Activated naive CD8-positive, alpha-beta T cell treated with anti-CD3 and anti-CD28 coated beads, Interleukin-2, amount 50 U/mL, for 24 hours (primary cell): ENCODE results near the gene CCR5.
"Not testable (repeated sequence)": the region's sequence is repeated elsewhere in the genome, so short reads cannot be mapped to it uniquely, and the experiment has no call there.

Experiments
- ATAC-seq: fragments of 150-1000 bp; cut with Tn5 transposase; one replicate; pipeline ENCODE4 v1.10.0; 2021
- DNase-seq: peaks from one replicate; pipeline ENCODE4 v3.0.0; 2021
- H3K27ac Mint-ChIP-seq: one replicate; pipeline ENCODE4 v1.8.0; 2021; ENCODE audit warnings: mild to moderate bottlenecking, mixed read lengths
- H3K27me3 Mint-ChIP-seq: one replicate; pipeline ENCODE4 v1.8.0; 2021; ENCODE audit warnings: mixed read lengths
- H3K36me3 Mint-ChIP-seq: one replicate; pipeline ENCODE4 v1.8.0; 2021; ENCODE audit warnings: low read depth, mixed read lengths
- H3K4me1 Mint-ChIP-seq: one replicate; pipeline ENCODE4 v1.8.0; 2021; ENCODE audit warnings: mixed read lengths
- H3K4me3 Mint-ChIP-seq: one replicate; pipeline ENCODE4 v1.8.0; 2021; ENCODE audit warnings: mild to moderate bottlenecking, moderate library complexity, mixed read lengths
- H3K9me3 Mint-ChIP-seq: one replicate; pipeline ENCODE4 v1.8.0; 2021; ENCODE audit warnings: mixed read lengths

CCR5 gene

GRCh38 chr3:46370839-46371518, at the start of gene CCR5:
Gene CCR5, plus strand, starts transcription at chr3:46370946. Its CDS starts 1,957 bp downstream, at chr3:46372903.
- DNase-seq (no peak), ATAC-seq (peak; percentile 40)
- Mint-ChIP-seq H3K36me3 (no peaks in the 10 kb centered on the region), H3K27me3 (peaks cover 22% of the 10 kb centered on the region), H3K4me1 (peaks cover 53% of the 10 kb centered on the region), H3K27ac (peak within 1 kb of the TSS; percentile 84), H3K9me3 (no peaks in the 10 kb centered on the region), H3K4me3 (no peak within 1 kb of the TSS)

DNA sequence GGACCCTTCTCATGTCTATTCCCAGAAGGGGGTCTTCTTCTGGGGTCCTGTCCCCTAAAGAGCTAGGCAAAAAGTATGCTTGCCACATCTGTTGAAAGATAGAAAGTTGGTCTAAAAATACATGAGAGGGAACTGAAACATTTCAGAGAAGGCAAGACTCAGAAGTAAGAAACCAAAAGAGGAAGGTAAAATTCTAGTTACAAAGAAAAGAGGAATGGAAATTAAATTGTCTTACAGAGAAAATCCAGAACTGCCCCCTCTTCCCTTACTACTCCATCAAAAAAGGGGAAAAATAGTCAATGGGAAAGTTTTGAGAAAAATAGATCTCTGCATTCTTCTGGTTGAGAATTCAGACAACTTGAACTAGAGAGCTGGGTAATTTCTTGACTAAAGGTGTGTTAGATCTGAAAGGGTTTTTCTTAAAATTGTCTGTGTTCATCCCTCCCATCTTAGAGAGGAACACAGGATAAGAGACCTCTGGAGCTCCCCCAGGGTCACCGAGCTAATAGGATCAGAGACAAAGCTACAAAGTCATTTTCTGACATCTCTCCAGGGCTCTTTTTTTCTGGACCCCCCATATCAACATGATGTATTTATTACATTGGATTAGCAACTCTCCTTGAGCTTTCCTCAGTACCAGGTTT, 49.2 kb upstream of the CCR5 start:
- ATAC-seq: no peak
- Mint-ChIP-seq H3K4me3 (no peak overlapping the region), H3K9me3 (peaks cover 13% of the 10 kb centered on the region), H3K27ac (peak overlapping the region; percentile 3), H3K4me1 (peaks cover 12% of the 10 kb centered on the region), H3K27me3 (peaks cover 16% of the 10 kb centered on the region), H3K36me3 (no peaks in the 10 kb centered on the region)
- DNase-seq: no peak

- no peaks in the 10 kb centered on the region for H3K36me3 Mint-ChIP-seq
- no peak for DNase-seq
- H3K27ac Mint-ChIP-seq: no peak overlapping the region
- H3K9me3 Mint-ChIP-seq: no peaks in the 10 kb centered on the region
- H3K4me3 Mint-ChIP-seq: no peak overlapping the region
- peaks cover 16% of the 10 kb centered on the region for H3K27me3 Mint-ChIP-seq
- no peak for ATAC-seq
- peaks cover 12% of the 10 kb centered on the region for H3K4me1 Mint-ChIP-seq
These were observed 46.7 kb upstream of the CCR5 start for GRCh38 chr3:46324036-46324435.

- Mint-ChIP-seq H3K36me3 (no peaks in the 10 kb centered on the region), H3K27ac (no peak overlapping the region), H3K9me3 (no peaks in the 10 kb centered on the region), H3K27me3 (peaks cover 12% of the 10 kb centered on the region), H3K4me1 (peaks cover 8% of the 10 kb centered on the region), H3K4me3 (no peak overlapping the region)
- no peak for DNase-seq
- no peak for ATAC-seq
These were observed 45.0 kb upstream of the CCR5 start for GRCh38 chr3:46325645-46326300.

DNA sequence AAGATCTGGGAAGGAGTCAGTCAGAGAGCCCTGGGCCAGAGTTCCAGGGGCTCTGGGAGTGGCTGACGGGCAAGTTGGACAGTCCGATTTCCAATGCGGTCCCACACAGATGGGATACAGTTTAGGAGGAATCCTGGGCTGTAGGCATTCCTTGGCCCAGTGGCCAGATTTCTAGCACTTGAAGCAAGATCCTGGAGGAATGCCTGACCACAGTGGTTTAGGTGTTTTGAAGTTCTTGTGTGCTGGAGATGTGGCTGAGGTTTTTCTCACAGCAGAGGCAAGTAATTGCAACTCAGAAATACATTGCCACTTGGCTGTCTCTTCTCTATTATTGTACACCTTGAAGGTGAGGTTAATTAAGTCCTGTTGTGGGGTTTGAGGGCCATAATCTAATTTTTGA, 40.1 kb upstream of the CCR5 start:
- H3K4me1 Mint-ChIP-seq, ATAC-seq, H3K27me3 Mint-ChIP-seq, H3K9me3 Mint-ChIP-seq, DNase-seq, H3K27ac Mint-ChIP-seq, H3K4me3 Mint-ChIP-seq, H3K36me3 Mint-ChIP-seq: not testable (repeated sequence)

GRCh38 chr3:46334741-46335478, 35.8 kb upstream of the CCR5 start:
- peaks cover 6% of the 10 kb centered on the region for H3K27me3 Mint-ChIP-seq
- peaks cover 20% of the 10 kb centered on the region for H3K9me3 Mint-ChIP-seq
- H3K4me1 Mint-ChIP-seq: peaks cover 9% of the 10 kb centered on the region
- peaks cover 15% of the 10 kb centered on the region for H3K36me3 Mint-ChIP-seq
- ATAC-seq (peak; percentile 92), DNase-seq (no peak)
- H3K27ac Mint-ChIP-seq: no peak overlapping the region
- H3K4me3 Mint-ChIP-seq: no peak overlapping the region

GRCh38 chr3:46335541-46335940, 35.2 kb upstream of the CCR5 start:
- peaks cover 26% of the 10 kb centered on the region for H3K9me3 Mint-ChIP-seq
- H3K27me3 Mint-ChIP-seq: peaks cover 6% of the 10 kb centered on the region
- H3K27ac Mint-ChIP-seq: no peak overlapping the region
- H3K4me1 Mint-ChIP-seq: peaks cover 9% of the 10 kb centered on the region
- ATAC-seq (no peak), DNase-seq (no peak)
- H3K4me3 Mint-ChIP-seq: no peak overlapping the region
- peaks cover 15% of the 10 kb centered on the region for H3K36me3 Mint-ChIP-seq

DNA sequence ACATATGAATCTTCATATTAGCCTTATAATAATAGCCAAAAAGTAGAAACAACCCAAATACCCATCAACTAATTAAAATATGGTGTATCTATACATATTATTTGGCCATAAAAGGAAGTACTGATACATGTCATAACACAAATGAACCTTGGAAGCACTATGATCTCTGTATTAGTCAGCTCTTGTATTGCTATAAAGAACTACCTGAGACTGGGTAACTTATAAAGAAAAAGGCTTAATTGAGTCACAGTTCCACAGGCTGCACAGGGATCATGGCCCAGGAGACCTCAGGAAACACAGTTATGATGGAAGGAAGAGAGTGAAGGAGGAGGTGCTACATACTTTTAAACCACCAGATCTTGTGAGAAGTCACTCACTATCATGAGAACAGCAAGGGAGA, 32.8 kb upstream of the CCR5 start:
- H3K9me3 Mint-ChIP-seq: peaks cover 26% of the 10 kb centered on the region
- peaks cover 15% of the 10 kb centered on the region for H3K36me3 Mint-ChIP-seq
- H3K4me3 Mint-ChIP-seq: no peak overlapping the region
- ATAC-seq (peak; percentile 28), DNase-seq (no peak)
- no peaks in the 10 kb centered on the region for H3K27me3 Mint-ChIP-seq
- no peak overlapping the region for H3K27ac Mint-ChIP-seq
- peaks cover 7% of the 10 kb centered on the region for H3K4me1 Mint-ChIP-seq

DNA sequence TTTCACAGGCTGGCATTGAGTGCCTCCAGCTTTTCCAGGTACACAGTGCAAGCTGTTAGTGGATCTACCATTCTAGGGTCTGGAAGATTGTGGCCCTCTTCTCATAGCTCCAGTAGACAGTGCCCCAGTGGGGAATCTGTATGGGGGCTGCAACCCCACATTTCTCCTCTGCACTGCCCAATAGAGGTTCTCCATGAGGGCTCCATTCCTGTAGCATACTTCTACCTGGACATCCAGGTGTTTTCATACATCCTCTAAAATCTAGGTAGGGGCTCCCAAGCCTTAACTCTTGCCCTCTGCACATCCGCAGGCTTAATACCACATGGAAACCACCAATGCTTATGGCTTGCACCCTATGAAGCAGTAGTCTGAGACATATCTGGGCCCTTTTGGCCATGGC, 31.9 kb upstream of the CCR5 start:
- peaks cover 7% of the 10 kb centered on the region for H3K4me1 Mint-ChIP-seq
- H3K4me3 Mint-ChIP-seq: no peak overlapping the region
- H3K36me3 Mint-ChIP-seq: peaks cover 15% of the 10 kb centered on the region
- no peaks in the 10 kb centered on the region for H3K27me3 Mint-ChIP-seq
- H3K9me3 Mint-ChIP-seq: peaks cover 26% of the 10 kb centered on the region
- ATAC-seq: no peak
- no peak for DNase-seq
- no peak overlapping the region for H3K27ac Mint-ChIP-seq

GRCh38 chr3:46344476-46344875, 26.3 kb upstream of the CCR5 start:
- no peak overlapping the region for H3K4me3 Mint-ChIP-seq
- peaks cover 5% of the 10 kb centered on the region for H3K36me3 Mint-ChIP-seq
- no peak overlapping the region for H3K27ac Mint-ChIP-seq
- H3K9me3 Mint-ChIP-seq: peaks cover 16% of the 10 kb centered on the region
- peaks cover 11% of the 10 kb centered on the region for H3K4me1 Mint-ChIP-seq
- ATAC-seq (no peak), DNase-seq (no peak)
- H3K27me3 Mint-ChIP-seq: peaks cover 3% of the 10 kb centered on the region

DNA sequence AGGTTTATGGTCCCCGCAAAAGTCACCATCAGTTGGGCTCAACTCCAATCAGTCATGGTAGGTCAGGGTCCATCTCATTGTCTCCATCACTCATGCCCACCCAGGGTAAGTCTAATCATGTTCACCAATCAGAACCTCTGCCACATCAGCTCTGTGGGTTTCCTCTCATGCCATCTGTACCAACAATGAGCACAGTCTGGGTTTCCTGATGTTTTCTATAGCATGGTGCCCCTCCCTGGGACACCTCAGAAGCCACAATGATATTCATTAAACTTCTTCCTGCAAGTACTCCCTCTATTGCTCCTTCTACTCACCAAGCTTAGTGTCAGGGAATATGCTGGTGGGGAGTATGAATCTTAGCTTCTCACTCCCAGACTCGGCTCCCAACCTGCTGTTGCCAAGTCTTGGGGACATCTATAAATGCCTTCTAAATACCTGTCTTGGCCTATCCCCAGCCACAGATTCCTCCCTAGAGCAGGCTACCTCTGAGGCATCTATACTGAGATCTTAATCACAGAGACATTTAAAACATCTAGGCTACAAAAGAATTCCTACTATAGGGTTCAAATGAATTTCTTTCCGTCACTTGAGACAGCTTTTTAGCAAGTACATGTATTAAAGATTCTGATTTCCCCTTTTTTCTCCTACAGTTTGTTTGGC, 21.8 kb upstream of the CCR5 start:
- H3K4me1 Mint-ChIP-seq: peaks cover 51% of the 10 kb centered on the region
- ATAC-seq (no peak), DNase-seq (no peak)
- peaks cover 2% of the 10 kb centered on the region for H3K36me3 Mint-ChIP-seq
- H3K27me3 Mint-ChIP-seq: peaks cover 13% of the 10 kb centered on the region
- peak overlapping the region; percentile 40 for H3K27ac Mint-ChIP-seq
- H3K9me3 Mint-ChIP-seq: peaks cover 7% of the 10 kb centered on the region
- no peak overlapping the region for H3K4me3 Mint-ChIP-seq

- no peak overlapping the region for H3K4me3 Mint-ChIP-seq
- H3K9me3 Mint-ChIP-seq: peaks cover 7% of the 10 kb centered on the region
- H3K4me1 Mint-ChIP-seq: peaks cover 57% of the 10 kb centered on the region
- peaks cover 17% of the 10 kb centered on the region for H3K27me3 Mint-ChIP-seq
- DNase-seq (no peak), ATAC-seq (no peak)
- H3K36me3 Mint-ChIP-seq: peaks cover 2% of the 10 kb centered on the region
- peak overlapping the region; percentile 49 for H3K27ac Mint-ChIP-seq
These were observed 21.1 kb upstream of the CCR5 start for GRCh38 chr3:46349484-46350261.

DNA sequence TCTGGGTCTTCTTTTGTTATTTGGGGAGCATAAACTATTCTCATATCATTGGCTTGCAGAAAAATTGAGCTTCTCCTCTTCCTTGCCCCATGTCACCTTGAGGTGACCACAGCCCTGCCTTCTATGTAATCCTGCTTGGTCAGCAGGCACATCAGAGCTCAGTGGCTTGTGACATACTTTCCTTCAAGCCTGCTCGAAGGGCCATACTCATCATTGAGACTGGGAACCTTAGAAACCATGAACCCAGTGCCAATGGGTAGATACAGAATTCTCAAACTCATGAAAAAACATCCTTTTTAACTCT, 20.5 kb upstream of the CCR5 start:
- H3K9me3 Mint-ChIP-seq: peaks cover 7% of the 10 kb centered on the region
- DNase-seq (no peak), ATAC-seq (no peak)
- H3K27ac Mint-ChIP-seq: peak overlapping the region; percentile 49
- H3K4me3 Mint-ChIP-seq: no peak overlapping the region
- peaks cover 60% of the 10 kb centered on the region for H3K4me1 Mint-ChIP-seq
- H3K36me3 Mint-ChIP-seq: peaks cover 2% of the 10 kb centered on the region
- peaks cover 20% of the 10 kb centered on the region for H3K27me3 Mint-ChIP-seq

- peaks cover 7% of the 10 kb centered on the region for H3K9me3 Mint-ChIP-seq
- peaks cover 29% of the 10 kb centered on the region for H3K27me3 Mint-ChIP-seq
- DNase-seq (no peak), ATAC-seq (no peak)
- H3K4me1 Mint-ChIP-seq: peaks cover 65% of the 10 kb centered on the region
- peaks cover 2% of the 10 kb centered on the region for H3K36me3 Mint-ChIP-seq
- no peak overlapping the region for H3K27ac Mint-ChIP-seq
- H3K4me3 Mint-ChIP-seq: no peak overlapping the region
These were observed 19.1 kb upstream of the CCR5 start for GRCh38 chr3:46351646-46352045.
